H1 (cell line): Measurements from ENCODE around the gene CKB. TPM values are rescaled to one million over a fixed set of nuclear protein-coding genes. Genes with fewer than 3 reads are reported as not detected.

Source experiments
- CTCF ChIA-PET: fragments of 300-600 bp; sonication (Branson Sonifier 250); formaldehyde crosslinking; loops from one replicate; lab custom pipeline; 2021; ENCODE audit not compliant: partially characterized antibody; lab: Charles Lee
- POLR2A ChIA-PET: fragments of 300-600 bp; sonication (Branson Sonifier 250); formaldehyde crosslinking; loops from one replicate; lab custom pipeline; 2021; ENCODE audit warnings: inconsistent platforms; ENCODE audit not compliant: partially characterized antibody; lab: Charles Lee
- DNase-seq, 2 experiments: peaks; one replicate each; pipeline versions ENCODE4 v3.0.0 to v3.0.0-alpha.2; 2010 to 2022; ENCODE audit warnings: low spot score in 2 of 2, low read depth in 1 of 2, mixed read lengths in 1 of 2
- FAIRE-seq: peaks from 2 replicates; lab custom pipeline; 2011; peaks lifted over from hg19 to GRCh38; lab: Jason Lieb, UNC
- H2AFZ ChIP-seq: 2 replicates; pipeline ENCODE4 v1.8.1; 2012; ENCODE audit warnings: low read length, inconsistent platforms
- H2AK5ac ChIP-seq: 2 replicates; pipeline ENCODE4 v1.6.1; 2013; ENCODE audit warnings: low read depth, low read length
- H2BK120ac ChIP-seq: replicated peaks from 2 replicates; pipeline ENCODE3; 2013; ENCODE audit warnings: low read depth, low read length, inconsistent platforms
- H2BK12ac ChIP-seq: 2 replicates; pipeline ENCODE4 v1.6.1; 2013; ENCODE audit warnings: low read depth, low read length
- H2BK15ac ChIP-seq: 2 replicates; pipeline ENCODE4 v1.6.1; 2013; ENCODE audit warnings: low read length
- H2BK20ac ChIP-seq: 2 replicates; pipeline ENCODE4 v1.6.1; 2013; ENCODE audit warnings: low read length
- H2BK5ac ChIP-seq: 2 replicates; pipeline ENCODE4 v1.6.1; 2013; ENCODE audit warnings: low read depth, low read length
- H3K14ac ChIP-seq: 2 replicates; pipeline ENCODE4 v1.6.1; 2013; ENCODE audit warnings: inconsistent platforms; ENCODE audit not compliant: insufficient read length
- H3K18ac ChIP-seq: 2 replicates; pipeline ENCODE4 v1.6.1; 2013; ENCODE audit warnings: low read length; ENCODE audit errors: extremely low read depth
- H3K23ac ChIP-seq: 2 replicates; pipeline ENCODE4 v1.6.1; 2013; ENCODE audit warnings: inconsistent platforms; ENCODE audit not compliant: insufficient read length
- H3K23me2 ChIP-seq: 2 replicates; pipeline ENCODE4 v1.6.1; 2013; ENCODE audit warnings: low read depth, low read length
- H3K27ac ChIP-seq: 2 replicates; pipeline ENCODE4 v1.6.1; 2011; ENCODE audit warnings: low read depth, low read length, inconsistent platforms
- H3K27me3 ChIP-seq, 4 experiments: replicated peaks in 1 of 4; 1 replicate in 1 of 4; 2 replicates in 3 of 4; pipeline versions ENCODE4 v1.6.1 to v1.8.1; 2011 to 2013; ENCODE audit warnings: low read length in 3 of 4, mild to moderate bottlenecking in 3 of 4, inconsistent platforms in 2 of 4, mixed read lengths in 2 of 4, moderate library complexity in 1 of 4; ENCODE audit not compliant: control insufficient read depth in 3 of 4, insufficient read depth in 3 of 4; ENCODE audit errors: extremely low read depth in 1 of 4
- H3K36me3 ChIP-seq, 4 experiments: 2 replicates each; pipeline versions ENCODE4 v1.6.1 to v1.8.1; 2011 to 2013; ENCODE audit warnings: mild to moderate bottlenecking in 4 of 4, low read length in 3 of 4, moderate library complexity in 2 of 4, control low read depth in 1 of 4, inconsistent platforms in 1 of 4; ENCODE audit not compliant: insufficient read depth in 4 of 4, control insufficient read depth in 2 of 4
- H3K4ac ChIP-seq: replicated peaks from 2 replicates; pipeline ENCODE3; 2013; ENCODE audit warnings: low read length, low read depth, mixed read lengths, inconsistent platforms; ENCODE audit not compliant: insufficient read length
- H3K4me1 ChIP-seq, 4 experiments: replicated peaks in 1 of 4; 1 replicate in 1 of 4; 2 replicates in 3 of 4; pipeline versions ENCODE4 v1.6.1 to v1.8.1; 2011 to 2013; ENCODE audit warnings: low read length in 3 of 4, inconsistent platforms in 2 of 4, mixed read lengths in 1 of 4; ENCODE audit not compliant: insufficient read depth in 4 of 4, control insufficient read depth in 3 of 4
- H3K4me2 ChIP-seq, 2 experiments: 2 replicates each; pipeline versions ENCODE4 v1.6.1 to v1.8.1; 2011 to 2013; ENCODE audit warnings: low read depth in 2 of 2, low read length in 2 of 2, control low read depth in 1 of 2, inconsistent platforms in 1 of 2, mild to moderate bottlenecking in 1 of 2; ENCODE audit not compliant: insufficient read depth in 1 of 2
- H3K4me3 ChIP-seq, 4 experiments: fragments of 200-600, 300-600 bp in 1 of 4; sonication (generic), shearing (Covaris generic), sonication (Bioruptor Twin) in 1 of 4; 2 replicates each; pipeline versions ENCODE4 v1.5.1 to v1.8.1; 2011 to 2016; ENCODE audit warnings: low read length in 4 of 4, low read depth in 3 of 4, control low read depth in 2 of 4, inconsistent platforms in 2 of 4, mild to moderate bottlenecking in 2 of 4, mixed read lengths in 1 of 4, moderate library complexity in 1 of 4; ENCODE audit not compliant: insufficient read depth in 2 of 4; ENCODE audit errors: extremely low read depth in 1 of 4
- H3K56ac ChIP-seq: replicated peaks from 2 replicates; pipeline ENCODE3; 2013; ENCODE audit warnings: low read depth, mild to moderate bottlenecking, mixed read lengths, low read length, inconsistent platforms; ENCODE audit not compliant: insufficient read length
- H3K79me1 ChIP-seq: 2 replicates; pipeline ENCODE4 v1.6.1; 2013; ENCODE audit warnings: low read depth, low read length, control low read depth
- H3K79me2 ChIP-seq, 2 experiments: 2 replicates each; pipeline versions ENCODE4 v1.6.1 to v1.8.1; 2012 to 2013; ENCODE audit warnings: low read length in 2 of 2, mild to moderate bottlenecking in 2 of 2, inconsistent platforms in 1 of 2; ENCODE audit not compliant: insufficient read depth in 2 of 2, control insufficient read depth in 1 of 2
- H3K9ac ChIP-seq, 4 experiments: replicated peaks in 1 of 4; 1 replicate in 1 of 4; 2 replicates in 3 of 4; pipeline versions ENCODE4 v1.6.1 to v1.8.1; 2011 to 2013; ENCODE audit warnings: low read depth in 3 of 4, low read length in 3 of 4, control low read depth in 2 of 4, mild to moderate bottlenecking in 2 of 4, moderate library complexity in 2 of 4, inconsistent platforms in 1 of 4; ENCODE audit errors: extremely low read depth in 1 of 4
- H3K9me3 ChIP-seq, 2 experiments: 2 replicates each; pipeline versions ENCODE4 v1.6.1 to v1.8.1; 2012 to 2013; ENCODE audit warnings: mild to moderate bottlenecking in 2 of 2, moderate library complexity in 2 of 2, control low read depth in 1 of 2, inconsistent platforms in 1 of 2, low read depth in 1 of 2, low read length in 1 of 2, mixed read lengths in 1 of 2; ENCODE audit not compliant: insufficient read depth in 2 of 2
- H4K20me1 ChIP-seq, 2 experiments: replicated peaks in 1 of 2; 2 replicates each; pipeline versions ENCODE3 to v1.8.1; 2011 to 2013; ENCODE audit warnings: inconsistent platforms in 2 of 2, low read length in 2 of 2, mild to moderate bottlenecking in 1 of 2; ENCODE audit not compliant: insufficient read depth in 2 of 2, control insufficient read depth in 1 of 2
- H4K5ac ChIP-seq: 2 replicates; pipeline ENCODE4 v1.6.1; 2013; ENCODE audit warnings: low read length, low read depth, mixed read lengths, inconsistent platforms; ENCODE audit not compliant: insufficient read length
- H4K8ac ChIP-seq: 2 replicates; pipeline ENCODE4 v1.8.0; 2013; ENCODE audit warnings: mild to moderate bottlenecking, moderate library complexity, low read length, inconsistent platforms; ENCODE audit not compliant: insufficient read depth; ENCODE audit errors: extremely low read depth
- H4K91ac ChIP-seq: replicated peaks from 2 replicates; pipeline ENCODE3; 2013; ENCODE audit warnings: low read length, mixed read lengths, inconsistent platforms; ENCODE audit not compliant: insufficient read length
- RNF2 ChIP-seq: fragments of 200-900, 300-1000 bp; sonication (generic); IDR thresholded peaks from 2 replicates; pipeline ENCODE4 v1.7.1; 2016; ENCODE audit warnings: borderline replicate concordance, low read depth, mild to moderate bottlenecking, antibody characterized with exemption, low read length; ENCODE audit not compliant: poor library complexity, severe bottlenecking; ENCODE audit errors: missing control alignments
- WGBS, 2 experiments: shearing (Covaris generic) in 1 of 2; methylation state at CpG; one replicate each; pipeline versions ENCODE4 v1.1.6 to v1.1.7; 2013 to 2015; ENCODE audit warnings: low lambda C conversion rate in 2 of 2, mixed read lengths in 2 of 2, inconsistent platforms in 1 of 2, low coverage in 1 of 2, missing lambda C conversion rate in 1 of 2; ENCODE audit not compliant: insufficient replicate concordance in 2 of 2, insufficient coverage in 1 of 2, insufficient read length in 1 of 2; ENCODE audit errors: extremely low coverage in 1 of 2, missing lambda C conversion rate in 1 of 2; 5-methylcytosine and 5-hydroxymethylcytosine counted together
- polyA plus RNA-seq, 7 experiments: library from polyadenylated mRNA; depleted of rRNA in 3 of 7; stranded (reverse) in 5 of 7; unstranded in 2 of 7; fragments of >200 nt in 5 of 7; fragments of 200-250 nt in 2 of 7; gene quantifications; 1 replicate in 5 of 7; 2 replicates in 1 of 7; 4 replicates in 1 of 7; pipeline versions ENCODE4 v1.2.1 to v1.2.3, GENCODE V29; 2011 to 2013; ENCODE audit warnings: missing spikeins in 2 of 7, mixed read lengths in 2 of 7
- total RNA-seq: library from RNA; stranded (reverse); fragmentation: NEBNext Ultra II Directional; extraction: Animal tissue kit (Norgen Biotek cat#: 25700); gene quantifications from 2 replicates; pipeline ENCODE4 v1.2.1, GENCODE V29; 2021
- TF ChIP-seq, protein P1 (sequence below): IDR thresholded peaks from 2 replicates; pipeline ENCODE4 v1.6.1; 2012; ENCODE audit warnings: inconsistent platforms

The CKB gene
- total and polyA plus RNA-seq, 2 of the 8 experiments (the other 6 are each of a cell fraction or from before 2014, with no cell fraction given), result 538 to 950 TPM

DNA sequence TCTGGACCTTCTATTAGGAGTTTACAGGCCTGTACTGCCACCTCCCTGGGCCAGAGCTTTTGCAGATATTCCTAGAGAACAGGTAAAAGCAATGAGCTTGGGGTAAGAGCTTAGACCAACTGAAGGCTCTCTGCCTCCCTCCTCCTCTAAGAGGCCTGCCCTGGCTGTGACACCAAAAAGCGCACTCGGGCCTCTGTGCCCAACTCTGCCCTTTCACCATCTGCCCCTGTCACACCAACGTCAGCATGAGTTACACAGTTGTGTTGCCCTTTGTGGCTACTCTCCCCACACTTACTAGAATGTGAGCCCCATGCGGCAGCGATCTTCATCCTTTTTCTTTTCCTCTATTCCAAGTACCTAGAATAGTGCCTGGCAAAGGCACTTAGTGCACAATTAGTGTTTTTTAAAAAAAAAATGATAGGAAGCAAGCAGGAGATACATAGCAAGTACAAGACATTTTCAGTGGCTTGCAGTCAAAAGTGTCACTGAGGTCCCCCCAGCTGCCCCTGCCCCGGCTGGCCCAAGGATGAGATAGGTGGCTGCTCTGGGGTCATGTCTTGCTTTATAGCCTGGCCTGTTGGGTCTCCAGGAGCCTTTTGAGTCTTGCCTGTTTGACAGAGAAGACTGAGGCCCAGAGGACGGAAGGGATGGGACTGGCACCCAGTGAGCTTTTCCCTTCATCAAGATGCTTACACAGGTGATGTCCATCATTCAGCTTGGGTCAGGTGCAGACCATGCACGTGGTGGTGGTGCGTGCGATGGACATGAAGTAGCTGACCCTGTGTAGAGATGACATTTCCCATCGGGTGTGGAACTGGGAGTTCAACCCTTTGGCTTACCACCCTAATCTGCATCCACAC, 12.5 kb downstream of the CKB start:
- no peak overlapping the region for H2BK20ac ChIP-seq
- peaks cover 2 to 20% (median 5%) of the 10 kb centered on the region in 4 experiments; a peak in 5 of 8 replicates for H3K36me3 ChIP-seq
- no peak overlapping the region for H3K4me3 ChIP-seq
- H2BK12ac ChIP-seq, result no peak overlapping the region
- ChIA-PET CTCF (interaction anchor here (0.6 to 31.3 kb wide), 8 partner anchors 9 to 467 kb away, joined by 3 to 921 read pairs (median 10); partner anchors contain the start of gene TRMT61A), POLR2A (interaction anchor here (0.8 to 5.8 kb wide), 7 partner anchors 10 to 405 kb away, joined by 3 to 76 read pairs (median 4); partner anchors contain the start of genes BAG5 and CKB)
- no peak overlapping the region; the same call in 1 of the 2 replicates for H2AK5ac ChIP-seq
- no peaks in the 10 kb centered on the region for H3K27me3 ChIP-seq
- H3K9ac ChIP-seq, result no peak overlapping the region
- FAIRE-seq (no peak), DNase-seq (no peak)
- no peak overlapping the region for H4K91ac ChIP-seq
- H4K8ac ChIP-seq, result no peak overlapping the region
- H2BK5ac ChIP-seq, result no peak overlapping the region
- H3K4me1 ChIP-seq, result no peaks in the 10 kb centered on the region
- no peak overlapping the region for H2BK120ac ChIP-seq
- H3K79me1 ChIP-seq, result no peaks in the 10 kb centered on the region
- H3K27ac ChIP-seq, result no peak overlapping the region
- H4K20me1 ChIP-seq, result peaks cover 0 to 3% of the 10 kb centered on the region in 2 experiments
- H2BK15ac ChIP-seq, result no peak overlapping the region
- H3K79me2 ChIP-seq, result no peaks in the 10 kb centered on the region
- TF ChIP-seq, protein P1, sequence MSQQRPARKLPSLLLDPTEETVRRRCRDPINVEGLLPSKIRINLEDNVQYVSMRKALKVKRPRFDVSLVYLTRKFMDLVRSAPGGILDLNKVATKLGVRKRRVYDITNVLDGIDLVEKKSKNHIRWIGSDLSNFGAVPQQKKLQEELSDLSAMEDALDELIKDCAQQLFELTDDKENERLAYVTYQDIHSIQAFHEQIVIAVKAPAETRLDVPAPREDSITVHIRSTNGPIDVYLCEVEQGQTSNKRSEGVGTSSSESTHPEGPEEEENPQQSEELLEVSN, result no peak
- peak; percentile 2 for TF ChIP-seq RNF2
- no peak overlapping the region for H3K56ac ChIP-seq
- 90% methylated on average over 11 of the region's 11 CpGs; no CpG with 5 or more reads in 1 of the 2 experiments for WGBS, 2 experiments
- no peak overlapping the region for H3K23ac ChIP-seq
- no peak overlapping the region for H3K14ac ChIP-seq
- H2AFZ ChIP-seq, result no peak overlapping the region
- H3K18ac ChIP-seq, result no peak overlapping the region
- no peak overlapping the region for H4K5ac ChIP-seq
- no peak overlapping the region for H3K4me2 ChIP-seq
- H3K23me2 ChIP-seq, result no peaks in the 10 kb centered on the region
- H3K9me3 ChIP-seq, result no peaks in the 10 kb centered on the region
- H3K4ac ChIP-seq, result no peak overlapping the region
